ENCODE measurements around the gene SHC3. TPM values are rescaled to one million over a fixed set of nuclear protein-coding genes. Genes with fewer than 3 reads are reported as not detected.

The SHC3 gene
- total RNA-seq, 1 donor from 2014 or later: 0.21 TPM

DNA sequence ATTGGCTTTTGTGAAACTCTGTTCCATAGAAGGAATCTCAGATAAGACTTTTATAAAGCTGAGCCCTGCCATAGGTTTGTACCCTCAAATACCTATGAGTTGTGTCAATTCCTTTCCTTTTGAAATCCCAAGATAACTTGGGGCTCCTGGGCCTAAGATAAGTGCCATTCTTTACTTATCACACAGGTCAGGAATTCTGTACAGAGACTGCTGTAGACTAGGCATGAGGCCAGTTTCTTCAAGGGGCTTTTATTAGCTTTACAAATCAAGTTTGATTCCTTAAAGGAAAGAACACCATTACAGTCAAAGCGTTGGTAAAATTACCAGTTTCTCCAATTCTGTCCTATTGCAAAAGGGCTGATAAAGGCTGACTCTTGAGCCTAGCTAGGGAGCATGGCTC lies 39.2 kb downstream of the SHC3 start:
- Mint-ChIP-seq H3K36me3 (ENCODE audit: unreplicated experiment) (no peaks in the 10 kb centered on the region), H3K4me1 (ENCODE audit: unreplicated experiment) (no peaks in the 10 kb centered on the region), H3K9me3 (ENCODE audit: unreplicated experiment) (no peaks in the 10 kb centered on the region), H3K4me3 (ENCODE audit: unreplicated experiment) (no peak overlapping the region), H3K27ac (ENCODE audit: unreplicated experiment) (no peak overlapping the region), H3K27me3 (ENCODE audit: unreplicated experiment) (no peaks in the 10 kb centered on the region)
- no peak for DNase-seq (ENCODE audit: extremely low spot score, unreplicated experiment)
- TF ChIP-seq, protein P1, sequence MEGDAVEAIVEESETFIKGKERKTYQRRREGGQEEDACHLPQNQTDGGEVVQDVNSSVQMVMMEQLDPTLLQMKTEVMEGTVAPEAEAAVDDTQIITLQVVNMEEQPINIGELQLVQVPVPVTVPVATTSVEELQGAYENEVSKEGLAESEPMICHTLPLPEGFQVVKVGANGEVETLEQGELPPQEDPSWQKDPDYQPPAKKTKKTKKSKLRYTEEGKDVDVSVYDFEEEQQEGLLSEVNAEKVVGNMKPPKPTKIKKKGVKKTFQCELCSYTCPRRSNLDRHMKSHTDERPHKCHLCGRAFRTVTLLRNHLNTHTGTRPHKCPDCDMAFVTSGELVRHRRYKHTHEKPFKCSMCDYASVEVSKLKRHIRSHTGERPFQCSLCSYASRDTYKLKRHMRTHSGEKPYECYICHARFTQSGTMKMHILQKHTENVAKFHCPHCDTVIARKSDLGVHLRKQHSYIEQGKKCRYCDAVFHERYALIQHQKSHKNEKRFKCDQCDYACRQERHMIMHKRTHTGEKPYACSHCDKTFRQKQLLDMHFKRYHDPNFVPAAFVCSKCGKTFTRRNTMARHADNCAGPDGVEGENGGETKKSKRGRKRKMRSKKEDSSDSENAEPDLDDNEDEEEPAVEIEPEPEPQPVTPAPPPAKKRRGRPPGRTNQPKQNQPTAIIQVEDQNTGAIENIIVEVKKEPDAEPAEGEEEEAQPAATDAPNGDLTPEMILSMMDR (IDR thresholded peaks at IDR 0.05): no peak

- Mint-ChIP-seq H3K27ac (ENCODE audit: unreplicated experiment) (no peak overlapping the region), H3K4me1 (ENCODE audit: unreplicated experiment) (no peaks in the 10 kb centered on the region), H3K4me3 (ENCODE audit: unreplicated experiment) (no peak overlapping the region), H3K27me3 (ENCODE audit: unreplicated experiment) (no peaks in the 10 kb centered on the region), H3K36me3 (ENCODE audit: unreplicated experiment) (no peaks in the 10 kb centered on the region), H3K9me3 (ENCODE audit: unreplicated experiment) (no peaks in the 10 kb centered on the region)
- DNase-seq (ENCODE audit: extremely low spot score, unreplicated experiment): no peak
- TF ChIP-seq, protein P1 (IDR thresholded peaks at IDR 0.05): no peak
Observed at GRCh38 chr9:89138463-89139390, 39.9 kb downstream of the SHC3 start.

- H3K36me3 Mint-ChIP-seq (ENCODE audit: unreplicated experiment): no peaks in the 10 kb centered on the region
- H3K27me3 Mint-ChIP-seq (ENCODE audit: unreplicated experiment): no peaks in the 10 kb centered on the region
- DNase-seq (ENCODE audit: extremely low spot score, unreplicated experiment): no peak
- H3K27ac Mint-ChIP-seq (ENCODE audit: unreplicated experiment): no peak overlapping the region
- H3K4me1 Mint-ChIP-seq (ENCODE audit: unreplicated experiment): no peaks in the 10 kb centered on the region
- TF ChIP-seq, protein P1 (IDR thresholded peaks at IDR 0.05): no peak
- no peak overlapping the region for H3K4me3 Mint-ChIP-seq (ENCODE audit: unreplicated experiment)
- no peaks in the 10 kb centered on the region for H3K9me3 Mint-ChIP-seq (ENCODE audit: unreplicated experiment)
Observed at GRCh38 chr9:89137542-89138462, 40.8 kb downstream of the SHC3 start.

- no peaks in the 10 kb centered on the region for H3K9me3 Mint-ChIP-seq (ENCODE audit: unreplicated experiment)
- no peak overlapping the region for H3K27ac Mint-ChIP-seq (ENCODE audit: unreplicated experiment)
- TF ChIP-seq, protein P1 (IDR thresholded peaks at IDR 0.05): no peak
- no peak for DNase-seq (ENCODE audit: extremely low spot score, unreplicated experiment)
- no peaks in the 10 kb centered on the region for H3K27me3 Mint-ChIP-seq (ENCODE audit: unreplicated experiment)
- H3K4me1 Mint-ChIP-seq (ENCODE audit: unreplicated experiment): no peaks in the 10 kb centered on the region
- H3K36me3 Mint-ChIP-seq (ENCODE audit: unreplicated experiment): no peaks in the 10 kb centered on the region
- no peak overlapping the region for H3K4me3 Mint-ChIP-seq (ENCODE audit: unreplicated experiment)
Observed at GRCh38 chr9:89135591-89136166, 42.9 kb downstream of the SHC3 start.

Measured in osteocyte (in vitro differentiated cells).